Measurements from ENCODE around the gene ADPRM. TPM values are rescaled to one million over a fixed set of nuclear protein-coding genes. Genes with fewer than 3 reads are reported as not detected.

The ADPRM gene
- total RNA-seq, 1 experiment from 2014 or later = 2.4 TPM

- ChIA-PET POLR2A (interaction anchor here (0.5 kb wide), 1 partner anchor 66 kb away, joined by 4 read pairs; no protein-coding TSS in a partner anchor), CTCF (no interaction called here)
- Histone ChIP-seq H3K4me3 (ENCODE audit: low read depth in 2 of 2, low read length in 2 of 2) (no peak overlapping the region), H3K4me1 (ENCODE audit: control insufficient read depth, insufficient read depth, low read length) (no peaks in the 10 kb centered on the region; the same call in 1 of the 2 replicates), H3K36me3 (ENCODE audit: control insufficient read depth, insufficient read depth, low read length) (no peaks in the 10 kb centered on the region), H3K27ac (ENCODE audit: low read length) (no peak overlapping the region), H3K9me3 (ENCODE audit: control insufficient read depth, insufficient read depth, low read depth, low read length) (no peaks in the 10 kb centered on the region), H3K27me3 (ENCODE audit: control insufficient read depth, insufficient read depth, low read length) (no peaks in the 10 kb centered on the region)
- TF ChIP-seq REST (IDR thresholded peaks at IDR 0.05; ENCODE audit: insufficient read depth in 1 of 2, low read depth in 2 of 2, low read length in 1 of 2) = no peak
- no peak for TF ChIP-seq POLR2AphosphoS5 (IDR thresholded peaks at IDR 0.05; ENCODE audit: low read depth, low read length)
- TF ChIP-seq SIN3A (IDR thresholded peaks at IDR 0.05; ENCODE audit: borderline replicate concordance, insufficient read depth, low read depth, low read length) = no peak
- no peak for TF ChIP-seq CTCF (IDR thresholded peaks at IDR 0.05)
- TF ChIP-seq TCF7L2 (IDR thresholded peaks at IDR 0.05; ENCODE audit: low read depth, low read length) = no peak
- in situ Hi-C loops (cut with HindIII; ENCODE audit: low pct_unique_long_range_greater_than_20kb, low sequenced_read_pairs) (no loop called here), intact Hi-C loops (cut with micrococcal nuclease; ENCODE audit: unreplicated experiment) (no loop called here)
- DNase-seq (ENCODE audit: low read depth, low spot score) (no peak), ATAC-seq (no peak)
- BruUV-seq (replicated peaks) = no TSS peak
Observed at GRCh38 chr17:10757647-10758046, 60.3 kb downstream of the ADPRM start.

GRCh38 chr17:10758062-10758461, 60.7 kb downstream of the ADPRM start:
- Histone ChIP-seq H3K4me1 (ENCODE audit: control insufficient read depth, insufficient read depth, low read length) (no peaks in the 10 kb centered on the region; the same call in 1 of the 2 replicates), H3K9me3 (ENCODE audit: control insufficient read depth, insufficient read depth, low read depth, low read length) (no peaks in the 10 kb centered on the region), H3K27ac (ENCODE audit: low read length) (no peak overlapping the region), H3K27me3 (ENCODE audit: control insufficient read depth, insufficient read depth, low read length) (no peaks in the 10 kb centered on the region), H3K4me3 (ENCODE audit: low read depth in 2 of 2, low read length in 2 of 2) (no peak overlapping the region), H3K36me3 (ENCODE audit: control insufficient read depth, insufficient read depth, low read length) (no peaks in the 10 kb centered on the region)
- TF ChIP-seq POLR2AphosphoS5 (IDR thresholded peaks at IDR 0.05; ENCODE audit: low read depth, low read length) (no peak), CTCF (IDR thresholded peaks at IDR 0.05) (no peak), TCF7L2 (IDR thresholded peaks at IDR 0.05; ENCODE audit: low read depth, low read length) (no peak), REST (IDR thresholded peaks at IDR 0.05; ENCODE audit: insufficient read depth in 1 of 2, low read depth in 2 of 2, low read length in 1 of 2) (no peak), SIN3A (IDR thresholded peaks at IDR 0.05; ENCODE audit: borderline replicate concordance, insufficient read depth, low read depth, low read length) (no peak)
- ChIA-PET CTCF (no interaction called here), POLR2A (interaction anchor here (0.5 kb wide), 1 partner anchor 67 kb away, joined by 4 read pairs; no protein-coding TSS in a partner anchor)
- BruUV-seq (replicated peaks) = no TSS peak
- DNase-seq (ENCODE audit: low read depth, low spot score) (no peak), ATAC-seq (no peak)
- intact Hi-C loops (cut with micrococcal nuclease; ENCODE audit: unreplicated experiment) (no loop called here), in situ Hi-C loops (cut with HindIII; ENCODE audit: low pct_unique_long_range_greater_than_20kb, low sequenced_read_pairs) (no loop called here)

Data from Panc1 (cell line).